Sigmoid colon (tissue), 3 donors: ENCODE results near the gene CRKL.

Experiments
- POLR2A ChIP-seq, 2 donors: fragments of 450-650 bp; IDR thresholded peaks; one replicate each; pipeline ENCODE4 v1.6.1; 2016; ENCODE audit warnings: antibody characterized with exemption in 2 of 2, mild to moderate bottlenecking in 2 of 2, moderate library complexity in 2 of 2
- TF ChIP-seq, protein P1 (sequence below), 4 experiments: fragments of 450-650 bp in 3 of 4; fragments of 200-600 bp in 1 of 4; IDR thresholded peaks; one replicate each; pipeline ENCODE4 v1.5.1; 2016 to 2019; ENCODE audit warnings: antibody characterized with exemption in 4 of 4, mild to moderate bottlenecking in 3 of 4, moderate library complexity in 2 of 4

DNA sequence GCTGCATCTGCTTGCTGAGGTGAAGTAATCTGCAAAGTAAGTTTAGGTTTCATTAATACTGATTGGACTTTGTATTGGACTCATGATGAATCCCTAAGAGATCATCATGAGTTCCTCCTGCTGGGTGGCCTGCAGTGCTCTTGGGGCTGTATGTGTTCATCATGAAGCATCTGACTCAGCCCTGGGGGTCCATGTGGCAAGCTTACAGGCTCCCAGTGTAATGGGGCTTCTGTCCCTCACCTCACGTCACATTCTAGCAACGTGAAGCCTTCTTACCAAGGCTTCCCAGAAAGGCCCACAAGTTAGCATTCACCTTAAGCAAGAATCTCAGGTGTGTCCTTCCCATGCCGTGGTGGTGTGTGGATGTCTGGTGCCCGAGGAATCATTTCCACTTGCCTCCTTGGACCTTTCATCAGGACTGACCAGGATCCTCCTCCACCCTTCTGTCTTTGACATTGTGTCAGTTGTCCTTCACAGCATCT, 23.7 kb downstream of the CRKL start:
- TF ChIP-seq, protein P1, sequence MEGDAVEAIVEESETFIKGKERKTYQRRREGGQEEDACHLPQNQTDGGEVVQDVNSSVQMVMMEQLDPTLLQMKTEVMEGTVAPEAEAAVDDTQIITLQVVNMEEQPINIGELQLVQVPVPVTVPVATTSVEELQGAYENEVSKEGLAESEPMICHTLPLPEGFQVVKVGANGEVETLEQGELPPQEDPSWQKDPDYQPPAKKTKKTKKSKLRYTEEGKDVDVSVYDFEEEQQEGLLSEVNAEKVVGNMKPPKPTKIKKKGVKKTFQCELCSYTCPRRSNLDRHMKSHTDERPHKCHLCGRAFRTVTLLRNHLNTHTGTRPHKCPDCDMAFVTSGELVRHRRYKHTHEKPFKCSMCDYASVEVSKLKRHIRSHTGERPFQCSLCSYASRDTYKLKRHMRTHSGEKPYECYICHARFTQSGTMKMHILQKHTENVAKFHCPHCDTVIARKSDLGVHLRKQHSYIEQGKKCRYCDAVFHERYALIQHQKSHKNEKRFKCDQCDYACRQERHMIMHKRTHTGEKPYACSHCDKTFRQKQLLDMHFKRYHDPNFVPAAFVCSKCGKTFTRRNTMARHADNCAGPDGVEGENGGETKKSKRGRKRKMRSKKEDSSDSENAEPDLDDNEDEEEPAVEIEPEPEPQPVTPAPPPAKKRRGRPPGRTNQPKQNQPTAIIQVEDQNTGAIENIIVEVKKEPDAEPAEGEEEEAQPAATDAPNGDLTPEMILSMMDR (IDR thresholded peaks at IDR 0.05) = no peak
- no peak for TF ChIP-seq POLR2A (IDR thresholded peaks at IDR 0.05)
